ENCODE data around the gene ITGA8.
"Not testable (repeated sequence)": the region's sequence is repeated elsewhere in the genome, so short reads cannot be mapped to it uniquely, and the experiment has no call there.

Gene ITGA8

GRCh38 chr10:15562578-15562977 lies 157.1 kb downstream of the ITGA8 start:
- Histone ChIP-seq H3K36me3 (ENCODE audit: insufficient read depth, low read length) (no peaks in the 10 kb centered on the region), H3K9me3 (ENCODE audit: low read length) (no peaks in the 10 kb centered on the region), H3K27me3 (ENCODE audit: insufficient read depth, low read length) (no peaks in the 10 kb centered on the region), H2AFZ (ENCODE audit: low read length) (no peak overlapping the region), H3K9me2 (ENCODE audit: low read depth, low read length) (no peaks in the 10 kb centered on the region), H3K4me2 (ENCODE audit: low read length) (no peak overlapping the region), H3K4me3 (ENCODE audit: low read depth, low read length, poor library complexity, severe bottlenecking) (no peak overlapping the region), H3F3A (ENCODE audit: insufficient read depth, low read length) (no peaks in the 10 kb centered on the region), H3K9ac (ENCODE audit: low read length) (no peak overlapping the region), H4K20me1 (ENCODE audit: insufficient read depth, low read length) (no peaks in the 10 kb centered on the region), H3K27ac (ENCODE audit: low read depth, low read length, poor library complexity, severe bottlenecking) (no peak overlapping the region), H3K4me1 (ENCODE audit: insufficient read depth, low read length, severe bottlenecking) (no peaks in the 10 kb centered on the region), H3K79me2 (ENCODE audit: insufficient read depth, low read length) (no peaks in the 10 kb centered on the region)
- TF ChIP-seq CTCF (IDR thresholded peaks at IDR 0.05; ENCODE audit: low read length) = no peak
- no peak for TF ChIP-seq EZH2 (IDR thresholded peaks at IDR 0.05; ENCODE audit: borderline replicate concordance, low read length)

- no peaks in the 10 kb centered on the region for H3F3A ChIP-seq (ENCODE audit: insufficient read depth, low read length)
- no peaks in the 10 kb centered on the region for H3K36me3 ChIP-seq (ENCODE audit: insufficient read depth, low read length)
Observed at GRCh38 chr10:15562116-15562515, 157.6 kb downstream of the ITGA8 start.

GRCh38 chr10:15558136-15558535 lies 161.6 kb downstream of the ITGA8 start:
- no peaks in the 10 kb centered on the region for H3K9me2 ChIP-seq (ENCODE audit: low read depth, low read length)
- H3K9me3 ChIP-seq (ENCODE audit: low read length) = no peaks in the 10 kb centered on the region
- H3K9ac ChIP-seq (ENCODE audit: low read length) = no peak overlapping the region
- H3K79me2 ChIP-seq (ENCODE audit: insufficient read depth, low read length) = no peaks in the 10 kb centered on the region
- H3K4me1 ChIP-seq (ENCODE audit: insufficient read depth, low read length, severe bottlenecking) = no peaks in the 10 kb centered on the region
- no peaks in the 10 kb centered on the region for H3F3A ChIP-seq (ENCODE audit: insufficient read depth, low read length)
- no peak overlapping the region for H3K27ac ChIP-seq (ENCODE audit: low read depth, low read length, poor library complexity, severe bottlenecking)
- TF ChIP-seq EZH2 (IDR thresholded peaks at IDR 0.05; ENCODE audit: borderline replicate concordance, low read length) = no peak
- TF ChIP-seq CTCF (IDR thresholded peaks at IDR 0.05; ENCODE audit: low read length) = no peak
- H3K27me3 ChIP-seq (ENCODE audit: insufficient read depth, low read length) = no peaks in the 10 kb centered on the region
- H3K4me3 ChIP-seq (ENCODE audit: low read depth, low read length, poor library complexity, severe bottlenecking) = no peak overlapping the region
- H3K36me3 ChIP-seq (ENCODE audit: insufficient read depth, low read length) = no peaks in the 10 kb centered on the region
- no peaks in the 10 kb centered on the region for H4K20me1 ChIP-seq (ENCODE audit: insufficient read depth, low read length)
- H3K4me2 ChIP-seq (ENCODE audit: low read length) = no peak overlapping the region
- no peak overlapping the region for H2AFZ ChIP-seq (ENCODE audit: low read length)

More at GRCh38 chr10:15562116-15562515, 157.6 kb downstream of the ITGA8 start:
- Histone ChIP-seq H4K20me1 (ENCODE audit: insufficient read depth, low read length) (no peaks in the 10 kb centered on the region), H3K9me2 (ENCODE audit: low read depth, low read length) (no peaks in the 10 kb centered on the region), H3K4me3 (ENCODE audit: low read depth, low read length, poor library complexity, severe bottlenecking) (no peak overlapping the region), H3K4me1 (ENCODE audit: insufficient read depth, low read length, severe bottlenecking) (no peaks in the 10 kb centered on the region), H3K9me3 (ENCODE audit: low read length) (no peaks in the 10 kb centered on the region), H2AFZ (ENCODE audit: low read length) (no peak overlapping the region), H3K79me2 (ENCODE audit: insufficient read depth, low read length) (no peaks in the 10 kb centered on the region), H3K27me3 (ENCODE audit: insufficient read depth, low read length) (no peaks in the 10 kb centered on the region), H3K27ac (ENCODE audit: low read depth, low read length, poor library complexity, severe bottlenecking) (no peak overlapping the region), H3K9ac (ENCODE audit: low read length) (no peak overlapping the region), H3K4me2 (ENCODE audit: low read length) (no peak overlapping the region)
- TF ChIP-seq EZH2 (IDR thresholded peaks at IDR 0.05; ENCODE audit: borderline replicate concordance, low read length) (no peak), CTCF (IDR thresholded peaks at IDR 0.05; ENCODE audit: low read length) (no peak)

GRCh38 chr10:15557168-15557567 lies 162.6 kb downstream of the ITGA8 start:
- not testable (repeated sequence) for H3K27ac ChIP-seq (ENCODE audit: low read depth, low read length, poor library complexity, severe bottlenecking); H3K79me2 ChIP-seq (ENCODE audit: insufficient read depth, low read length); H3K4me2 ChIP-seq (ENCODE audit: low read length); H3K9me3 ChIP-seq (ENCODE audit: low read length); H4K20me1 ChIP-seq (ENCODE audit: insufficient read depth, low read length); H2AFZ ChIP-seq (ENCODE audit: low read length); H3K9ac ChIP-seq (ENCODE audit: low read length); H3F3A ChIP-seq (ENCODE audit: insufficient read depth, low read length); H3K4me3 ChIP-seq (ENCODE audit: low read depth, low read length, poor library complexity, severe bottlenecking); H3K4me1 ChIP-seq (ENCODE audit: insufficient read depth, low read length, severe bottlenecking); H3K27me3 ChIP-seq (ENCODE audit: insufficient read depth, low read length); H3K36me3 ChIP-seq (ENCODE audit: insufficient read depth, low read length); H3K9me2 ChIP-seq (ENCODE audit: low read depth, low read length)

All from OCI-LY1 (cell line).